IPS-18c (cell line): ENCODE results near the gene NPAS3.

Source experiments
- H3K4me3 ChIP-seq: 2 replicates; pipeline ENCODE4 v1.7.0; 2013; ENCODE audit warnings: low read depth, mild to moderate bottlenecking, low read length, moderate library complexity; ENCODE audit not compliant: insufficient read depth
- H3K9me3 ChIP-seq: one replicate; pipeline ENCODE4 v1.6.1; 2013; ENCODE audit warnings: mild to moderate bottlenecking, low read length, moderate library complexity; ENCODE audit not compliant: control insufficient read depth, insufficient read depth

Gene NPAS3

DNA sequence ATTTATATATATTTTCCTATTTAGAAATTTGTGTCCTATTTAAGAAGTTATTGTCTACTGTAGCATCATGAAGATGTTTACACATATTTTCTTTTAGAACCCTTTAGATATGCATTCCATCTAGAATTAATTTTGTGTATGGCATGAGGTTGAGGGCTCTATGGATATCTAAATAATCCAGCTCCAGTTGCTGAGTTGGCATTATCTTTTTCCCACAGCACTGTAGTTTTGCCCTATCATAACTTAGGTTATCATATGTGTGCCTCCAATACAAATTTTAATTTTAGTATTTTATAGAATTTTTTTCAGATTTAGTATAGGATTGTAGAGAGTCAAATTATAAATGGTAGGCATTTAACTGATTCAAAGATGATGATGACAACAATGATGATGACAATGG is 159.3 kb downstream of the NPAS3 start:
- Histone ChIP-seq H3K9me3 (no peaks in the 10 kb centered on the region), H3K4me3 (no peak overlapping the region)

- no peak overlapping the region for H3K4me3 ChIP-seq
These were observed 164.8 kb downstream of the NPAS3 start for GRCh38 chr14:33103489-33103888.

DNA sequence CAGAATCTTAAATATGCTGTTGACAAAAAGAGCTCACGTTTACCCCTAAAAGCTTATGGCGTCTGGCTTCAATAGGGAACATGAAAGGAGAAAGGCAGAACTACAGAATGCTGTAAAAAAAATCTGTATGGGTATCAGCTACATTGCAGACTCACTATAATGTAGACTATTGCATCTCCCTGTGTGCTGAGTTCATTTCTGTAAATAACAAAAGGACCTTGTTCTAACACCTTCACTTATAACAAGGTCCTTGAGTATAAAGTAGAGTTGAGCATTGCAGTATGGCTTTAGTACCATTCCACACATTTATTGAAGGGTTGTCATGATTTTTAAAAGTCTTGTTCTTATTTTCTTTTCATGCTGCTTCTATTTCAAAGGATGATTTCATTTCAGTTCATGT is 165.3 kb downstream of the NPAS3 start:
- no peak overlapping the region for H3K4me3 ChIP-seq
- H3K9me3 ChIP-seq = no peaks in the 10 kb centered on the region

More at GRCh38 chr14:33103489-33103888, 164.8 kb downstream of the NPAS3 start:
- H3K9me3 ChIP-seq = no peaks in the 10 kb centered on the region

GRCh38 chr14:33110737-33111443 is 172.2 kb downstream of the NPAS3 start:
- H3K9me3 ChIP-seq = no peaks in the 10 kb centered on the region
- H3K4me3 ChIP-seq = no peak overlapping the region

DNA sequence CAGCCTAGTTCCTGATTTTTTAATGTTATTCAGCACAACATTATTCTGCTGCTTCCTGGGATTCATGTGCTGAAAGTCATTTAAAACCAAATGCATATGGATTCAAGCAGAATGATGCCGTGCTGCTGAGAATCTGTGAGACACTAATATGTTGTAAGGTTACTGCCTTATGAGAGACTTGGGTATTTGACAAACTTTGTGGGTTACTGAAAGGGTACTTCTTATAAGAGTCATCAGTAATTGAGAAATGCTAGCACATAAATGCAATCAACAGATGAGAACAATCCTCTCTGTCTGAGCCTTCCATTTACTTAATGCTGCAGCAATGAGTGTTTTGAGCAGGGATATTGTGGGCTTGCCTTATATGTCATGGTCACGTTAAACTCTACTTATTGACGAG is 175.7 kb downstream of the NPAS3 start:
- Histone ChIP-seq H3K9me3 (no peaks in the 10 kb centered on the region), H3K4me3 (no peak overlapping the region)

DNA sequence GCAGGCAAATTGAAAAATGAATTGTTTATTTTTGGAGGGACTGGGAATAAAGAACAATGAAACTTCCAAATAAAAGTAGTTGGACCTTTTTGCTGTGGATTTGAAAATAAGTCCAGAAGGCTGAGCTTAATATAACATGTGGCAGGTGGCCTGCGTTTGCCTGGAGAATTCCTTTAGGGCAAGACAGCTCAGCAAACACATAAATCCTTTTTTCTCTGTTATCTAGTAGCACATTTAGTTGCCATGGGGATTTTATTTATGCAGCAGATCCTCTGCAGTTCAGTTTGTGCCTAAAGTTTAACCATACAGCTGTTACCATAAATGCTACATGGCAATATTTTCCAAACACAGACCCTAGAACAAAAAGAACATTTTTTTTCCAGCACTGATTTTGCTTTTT is 180.0 kb downstream of the NPAS3 start:
- Histone ChIP-seq H3K9me3 (no peaks in the 10 kb centered on the region), H3K4me3 (no peak overlapping the region)

- Histone ChIP-seq H3K9me3 (no peaks in the 10 kb centered on the region), H3K4me3 (no peak overlapping the region)
These were observed 181.7 kb downstream of the NPAS3 start for GRCh38 chr14:33120341-33120740.

DNA sequence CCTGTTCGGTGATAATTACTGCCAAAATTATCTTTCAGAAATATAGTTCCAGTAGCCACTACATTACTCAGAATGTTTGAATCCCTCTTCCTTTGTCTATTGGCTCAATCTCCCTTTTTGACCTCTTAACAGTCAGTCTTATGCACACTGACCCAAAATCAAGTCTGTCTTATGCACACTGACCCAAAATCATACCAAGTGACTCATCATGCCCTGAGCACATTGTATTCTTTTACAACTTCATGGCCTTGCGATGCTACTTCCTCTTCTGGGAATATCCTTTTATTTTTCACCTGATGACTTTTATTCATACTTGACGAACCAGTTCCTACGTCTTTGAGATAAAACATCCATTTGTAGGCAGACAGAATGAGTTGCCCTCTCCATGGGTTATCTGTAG is 182.3 kb downstream of the NPAS3 start:
- H3K9me3 ChIP-seq = no peaks in the 10 kb centered on the region
- H3K4me3 ChIP-seq = no peak overlapping the region

DNA sequence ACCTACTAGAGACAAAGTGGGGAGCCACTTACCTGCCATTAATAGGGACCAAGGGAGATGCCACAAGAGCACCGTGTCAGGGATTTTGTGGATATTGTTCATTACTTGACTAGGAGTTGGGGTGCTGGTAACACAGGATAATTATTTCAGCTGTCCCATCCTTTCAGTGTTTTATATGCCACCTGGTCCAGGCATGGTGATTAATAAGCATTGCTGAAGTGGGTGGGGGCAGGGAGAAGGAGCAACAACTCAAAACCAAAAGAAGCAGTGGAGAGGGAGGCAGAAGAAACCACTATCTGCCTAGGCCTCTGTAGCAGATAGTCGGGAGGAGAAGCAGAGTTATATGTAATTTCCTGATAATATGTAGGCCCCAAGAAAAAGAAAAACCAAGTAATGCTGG is 184.6 kb downstream of the NPAS3 start:
- H3K4me3 ChIP-seq = no peak overlapping the region
- H3K9me3 ChIP-seq = no peaks in the 10 kb centered on the region

GRCh38 chr14:33126433-33126832 is 187.8 kb downstream of the NPAS3 start:
- Histone ChIP-seq H3K9me3 (no peaks in the 10 kb centered on the region), H3K4me3 (no peak overlapping the region)

DNA sequence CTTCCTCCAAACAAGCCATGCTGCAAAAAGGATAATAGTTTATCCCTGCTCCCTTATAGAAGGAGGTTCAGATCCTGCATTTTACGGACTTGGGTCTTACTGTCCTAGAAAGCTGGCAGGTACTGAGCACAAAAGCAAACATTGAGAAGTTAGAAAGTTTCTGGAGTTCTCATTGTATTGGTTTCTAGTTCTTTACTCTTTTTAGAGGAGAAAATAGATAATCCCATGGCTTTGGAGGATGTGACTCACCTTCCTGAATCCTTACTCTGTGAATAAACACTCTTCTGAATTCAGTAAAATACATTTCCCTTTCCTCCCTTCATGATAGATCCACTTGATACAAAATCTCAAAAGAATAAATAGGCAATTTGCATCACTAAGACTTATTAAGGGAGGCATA is 188.9 kb downstream of the NPAS3 start:
- Histone ChIP-seq H3K9me3 (no peaks in the 10 kb centered on the region), H3K4me3 (no peak overlapping the region)

DNA sequence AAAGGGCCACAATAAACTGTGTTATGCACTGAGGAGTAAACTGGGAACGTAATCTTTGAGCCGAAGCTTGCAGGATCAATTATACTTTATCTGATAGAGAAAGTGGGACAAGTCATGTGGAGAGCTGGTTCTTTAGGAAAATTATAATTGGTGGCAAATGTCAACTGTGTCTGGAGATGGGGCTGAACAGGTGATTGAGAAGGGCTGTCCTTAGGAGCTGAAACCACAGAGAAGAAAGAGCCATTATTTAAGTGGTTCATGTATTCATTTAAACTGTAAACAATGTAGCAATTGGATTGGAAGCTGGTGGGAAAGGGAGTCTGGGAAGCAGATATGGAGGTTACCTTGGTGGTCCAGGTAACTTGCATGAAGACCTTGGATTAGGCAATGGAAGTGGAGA is 193.1 kb downstream of the NPAS3 start:
- Histone ChIP-seq H3K9me3 (no peaks in the 10 kb centered on the region), H3K4me3 (no peak overlapping the region)

- Histone ChIP-seq H3K9me3 (no peaks in the 10 kb centered on the region), H3K4me3 (no peak overlapping the region)
These were observed 195.5 kb downstream of the NPAS3 start for GRCh38 chr14:33134162-33134561.

- Histone ChIP-seq H3K4me3 (no peak overlapping the region), H3K9me3 (no peaks in the 10 kb centered on the region)
These were observed 196.3 kb downstream of the NPAS3 start for GRCh38 chr14:33134975-33135374.

DNA sequence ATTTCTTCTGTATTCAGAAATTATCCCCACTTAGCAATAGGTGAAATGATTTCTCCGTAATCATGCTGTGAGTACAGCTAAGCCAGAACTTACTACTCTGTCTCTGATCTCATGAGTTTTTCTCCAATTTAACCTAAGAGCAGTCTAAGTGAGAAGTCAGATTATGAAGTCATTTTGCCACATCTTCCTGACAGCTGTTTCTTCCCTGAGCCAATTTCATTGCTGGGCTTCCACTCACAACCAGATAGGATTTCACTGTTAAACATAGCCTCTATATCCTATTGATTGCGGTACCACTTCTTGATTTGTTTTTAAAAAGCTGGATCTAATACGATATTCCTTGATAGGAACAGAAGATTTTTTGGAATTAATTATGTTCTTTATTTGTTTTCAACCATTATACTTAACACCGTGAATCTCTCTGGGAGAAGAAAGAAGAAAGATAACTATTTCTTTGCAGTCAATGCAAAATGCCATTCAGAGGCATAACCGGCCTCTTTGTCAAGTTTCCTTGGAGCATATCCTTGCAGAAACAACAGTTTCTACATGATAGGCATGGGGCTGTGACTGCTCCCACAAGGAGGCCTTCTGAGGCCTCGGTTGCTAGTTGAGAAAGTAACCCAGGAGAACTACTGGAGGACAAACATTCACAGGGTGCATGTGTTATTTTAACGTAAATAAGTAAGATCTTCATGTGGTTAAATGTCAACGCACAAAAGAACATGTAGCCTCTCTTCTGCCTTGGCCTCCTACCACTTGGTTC is 212.2 kb downstream of the NPAS3 start:
- no peaks in the 10 kb centered on the region for H3K9me3 ChIP-seq
- no peak overlapping the region for H3K4me3 ChIP-seq

GRCh38 chr14:33163109-33163508 is 224.4 kb downstream of the NPAS3 start:
- Histone ChIP-seq H3K4me3 (no peak overlapping the region), H3K9me3 (no peaks in the 10 kb centered on the region)

DNA sequence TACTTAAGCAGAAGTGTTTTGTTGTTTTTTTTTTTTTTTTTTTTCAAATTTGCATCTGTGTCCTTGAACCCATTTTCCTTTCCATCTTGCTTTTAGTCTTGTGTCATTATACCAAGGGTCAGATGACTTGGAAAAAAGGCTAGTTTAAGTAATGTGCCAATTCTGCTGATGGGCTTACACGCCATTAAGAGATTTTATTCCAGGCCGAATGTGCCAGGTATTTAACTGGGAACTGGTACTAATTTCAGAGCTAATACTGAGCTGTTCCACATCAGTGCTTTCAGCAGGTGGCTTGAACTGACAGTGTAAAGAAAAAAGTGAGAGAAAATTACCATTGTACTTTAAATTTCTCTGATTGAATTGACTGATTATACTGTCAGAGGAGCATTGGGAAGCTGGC is 224.9 kb downstream of the NPAS3 start:
- Histone ChIP-seq H3K9me3 (no peaks in the 10 kb centered on the region), H3K4me3 (no peak overlapping the region)

GRCh38 chr14:33165144-33165925 is 226.7 kb downstream of the NPAS3 start:
- no peaks in the 10 kb centered on the region for H3K9me3 ChIP-seq
- no peak overlapping the region for H3K4me3 ChIP-seq
